HG03469 (cell line): Measurements from ENCODE around the gene VGLL1.

ENCODE experiments used
- ATAC-seq: cut with Tn5 transposase; IDR thresholded peaks from one replicate; pipeline ENCODE4 v1.9.1; 2021; ENCODE audit warnings: mild to moderate bottlenecking, moderate library complexity, moderate number of reproducible peaks; ENCODE audit not compliant: unreplicated experiment

The VGLL1 gene

GRCh38 chrX:136531951-136532350 is at the start of gene VGLL1:
VGLL1 (plus strand) TSS chrX:136532215; CDS start chrX:136536021, 3,806 bp downstream.
- ATAC-seq: no peak

- ATAC-seq: no peak
Measured at GRCh38 chrX:136487647-136488046, 44.4 kb upstream of the VGLL1 start, which contains the start of gene BRS3. BRS3 (plus strand) TSS chrX:136487947; CDS start chrX:136488115, 168 bp downstream.

DNA sequence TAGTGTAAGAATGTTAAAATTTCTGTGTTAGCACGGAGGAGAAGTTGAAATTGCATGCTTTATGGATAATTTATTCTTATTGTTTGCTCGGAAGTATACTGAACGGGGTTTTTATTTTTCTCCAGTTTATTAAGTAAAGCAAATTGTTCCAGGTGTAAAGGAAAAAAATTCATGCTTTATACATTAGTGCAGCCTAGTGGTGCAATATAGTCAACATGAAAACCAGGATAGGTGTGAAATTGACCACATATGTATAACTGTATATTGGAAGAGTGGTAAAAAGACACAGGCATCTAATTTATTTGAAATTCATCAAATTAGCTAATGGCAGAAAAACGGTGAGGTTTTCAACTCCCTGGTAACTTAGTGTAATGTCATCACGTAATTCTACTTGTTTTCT is 43.3 kb upstream of the VGLL1 start:
- no peak for ATAC-seq

GRCh38 chrX:136491832-136492231 is 40.2 kb upstream of the VGLL1 start:
- ATAC-seq: no peak

DNA sequence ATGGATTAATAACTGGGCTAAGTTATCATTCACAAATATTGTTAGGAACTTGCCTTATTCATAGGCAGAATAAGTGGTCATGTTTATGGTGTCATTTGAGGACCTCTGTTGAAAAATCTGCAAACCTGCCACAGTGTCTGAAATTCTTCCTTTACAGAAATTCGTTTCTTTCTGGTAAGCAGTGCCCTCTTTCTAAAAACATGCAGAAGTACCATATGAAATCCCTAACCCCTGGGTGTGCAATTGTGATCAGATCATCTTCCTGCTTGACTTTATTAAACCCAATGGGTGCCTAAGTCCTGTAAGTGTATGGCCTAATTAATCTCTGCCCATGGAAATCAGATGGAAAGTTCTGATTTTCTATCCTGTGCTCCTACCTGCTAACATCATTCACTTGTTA is 39.0 kb upstream of the VGLL1 start:
- no peak for ATAC-seq

DNA sequence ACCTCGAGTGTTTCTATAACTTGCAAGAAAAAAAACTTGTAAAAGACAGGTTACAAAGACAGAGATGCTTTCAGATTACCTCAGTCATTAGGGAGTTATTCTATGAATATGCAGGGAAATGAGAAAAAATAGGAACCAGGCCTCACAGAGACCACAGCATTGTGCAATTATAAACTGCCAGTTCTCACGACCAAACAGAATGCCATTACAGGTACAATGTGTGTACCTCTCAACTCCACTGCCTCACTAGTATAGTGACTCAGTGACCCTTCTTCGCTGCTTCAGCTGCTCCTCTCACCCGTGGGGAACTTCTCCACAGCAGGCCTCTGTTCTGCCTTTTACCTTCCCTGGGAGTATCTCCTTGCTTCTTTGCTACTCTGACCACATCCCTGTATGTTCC is 37.0 kb upstream of the VGLL1 start:
- ATAC-seq: no peak

GRCh38 chrX:136496186-136496763 is 35.7 kb upstream of the VGLL1 start:
- no peak for ATAC-seq

DNA sequence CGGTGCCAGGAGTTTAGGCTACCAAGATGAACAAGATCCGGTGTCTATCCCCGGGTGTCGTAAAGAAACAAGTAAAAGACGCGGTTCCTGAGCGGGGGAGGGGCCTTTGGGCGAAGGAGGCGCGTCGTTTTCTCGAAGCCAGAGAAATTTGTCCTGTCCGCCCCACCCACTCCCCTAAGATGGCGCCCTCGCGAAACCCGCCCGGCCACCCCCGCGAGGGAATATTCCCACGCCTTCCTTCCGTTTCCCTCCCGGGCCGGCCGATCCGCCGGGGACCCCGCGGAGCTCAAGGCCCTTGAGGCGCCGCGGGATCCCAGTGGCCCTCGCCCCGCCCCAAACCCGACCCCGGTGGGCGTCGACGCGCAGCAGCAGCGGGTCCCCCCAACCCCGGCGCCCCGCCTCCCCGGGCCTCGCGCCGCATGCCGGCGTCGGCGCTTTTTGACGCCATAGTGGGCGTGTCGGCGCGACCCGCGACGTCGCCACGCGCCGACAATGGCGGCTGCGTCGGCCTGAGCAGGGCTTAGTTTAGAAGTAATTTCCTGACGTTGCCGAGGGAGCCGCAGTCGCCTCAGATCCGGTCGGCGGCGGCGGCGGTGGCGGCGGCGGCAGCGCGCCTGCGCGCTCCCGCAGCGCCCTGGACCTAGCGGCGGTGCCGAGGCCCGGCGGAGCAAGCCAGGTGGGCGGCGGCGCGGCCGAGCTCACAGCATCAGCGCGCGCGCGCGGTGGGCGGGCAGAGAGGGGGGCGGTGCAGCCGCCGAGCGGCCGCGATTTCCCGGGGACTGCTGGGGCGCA is 35.1 kb upstream of the VGLL1 start:
- peak; percentile 58 for ATAC-seq

- ATAC-seq: peak; percentile 9
Measured at GRCh38 chrX:136497556-136498052, 34.4 kb upstream of the VGLL1 start, which contains the start of gene HTATSF1. HTATSF1 (plus strand) TSS chrX:136497592; CDS start chrX:136497685, 93 bp downstream.

DNA sequence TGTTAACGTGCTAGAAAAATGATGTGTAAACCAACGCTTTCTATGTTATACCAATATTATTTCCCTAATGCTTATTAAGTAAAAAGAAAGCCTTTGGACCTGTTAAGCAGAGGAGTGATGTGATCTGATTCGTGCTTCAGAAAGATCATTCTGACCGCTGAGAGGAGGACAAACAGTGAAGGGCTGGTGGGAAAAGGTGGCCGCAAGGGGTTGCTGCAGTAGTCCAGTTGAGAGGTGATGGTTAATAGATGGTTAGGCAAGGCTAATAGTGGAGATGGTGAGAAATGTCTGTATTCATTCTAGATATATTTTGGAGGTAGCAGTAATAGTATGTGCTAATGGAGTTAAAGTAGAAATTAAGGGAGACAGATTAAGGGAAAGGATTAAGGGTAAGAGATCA is 12.9 kb upstream of the VGLL1 start:
- no peak for ATAC-seq

- ATAC-seq: no peak
Measured at GRCh38 chrX:136523770-136524169, 8.2 kb upstream of the VGLL1 start.

DNA sequence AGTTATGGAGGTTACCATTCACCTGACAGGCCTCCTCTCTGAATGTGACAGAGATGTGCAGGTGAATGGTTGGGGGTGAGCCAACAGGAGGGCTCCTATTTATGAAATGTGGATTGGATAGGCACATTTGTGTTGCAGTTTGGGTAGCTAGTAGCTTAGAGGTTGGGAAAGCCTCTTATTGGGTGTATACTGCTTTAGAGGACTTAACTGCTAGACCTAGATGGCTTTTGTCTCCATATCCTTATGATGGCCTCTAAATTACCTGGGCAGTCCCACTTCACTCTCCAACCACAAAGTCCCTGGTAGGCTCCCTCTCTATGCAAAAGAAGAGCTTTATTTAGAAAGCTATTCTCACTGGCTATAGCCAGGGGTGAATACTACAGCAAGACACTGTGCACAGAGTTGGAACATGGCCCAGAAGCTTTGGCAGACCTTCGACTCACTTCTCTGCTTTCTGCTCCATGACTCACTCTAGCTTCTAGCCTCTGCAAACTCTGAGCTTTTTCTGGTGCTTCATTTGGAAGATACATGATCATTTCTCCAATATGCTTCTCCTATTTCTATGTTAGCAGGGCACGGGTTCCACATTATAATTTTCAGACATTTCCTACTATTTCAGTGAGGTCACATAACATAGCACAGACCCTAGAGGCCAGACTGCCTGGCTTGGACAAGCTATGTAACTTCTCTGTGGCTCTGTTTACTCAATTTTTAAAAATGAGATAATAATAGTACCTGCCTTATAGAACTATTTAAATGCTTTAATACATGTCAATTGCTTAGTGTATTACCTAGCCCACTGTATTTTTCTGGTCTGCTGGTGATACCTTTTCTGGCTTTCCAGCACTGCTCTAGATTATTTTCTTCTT is 6.0 kb upstream of the VGLL1 start:
- ATAC-seq: peak; percentile 52

GRCh38 chrX:136528645-136529315 is 3.2 kb upstream of the VGLL1 start:
- no peak for ATAC-seq

GRCh38 chrX:136529795-136530194 is 2.2 kb upstream of the VGLL1 start:
- no peak for ATAC-seq

GRCh38 chrX:136534131-136534530 is 2.1 kb downstream of the VGLL1 start:
- no peak for ATAC-seq

- no peak for ATAC-seq
Measured at GRCh38 chrX:136538811-136539210, 6.8 kb downstream of the VGLL1 start.

DNA sequence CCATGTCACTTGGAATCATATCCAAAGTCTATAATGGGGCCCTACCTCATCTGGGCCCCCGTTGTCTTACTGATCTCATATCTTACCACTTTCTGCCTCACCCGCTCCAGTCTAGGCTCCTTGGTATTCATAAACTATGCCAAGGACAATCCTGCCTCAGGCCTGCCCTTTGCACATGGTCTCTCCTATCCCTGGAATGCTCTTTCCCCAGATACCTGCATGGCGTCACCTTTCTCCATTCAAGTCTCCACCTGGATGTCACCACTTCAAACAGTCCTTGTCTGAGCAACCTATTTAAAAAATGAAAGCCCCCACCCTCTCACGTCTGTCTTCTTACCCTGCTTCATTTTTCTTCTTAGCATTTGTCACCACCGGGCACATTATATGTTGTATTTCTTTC is 8.2 kb downstream of the VGLL1 start:
- no peak for ATAC-seq

- ATAC-seq: no peak
Measured at GRCh38 chrX:136541294-136541693, 9.3 kb downstream of the VGLL1 start.

GRCh38 chrX:136542281-136542680 is 10.3 kb downstream of the VGLL1 start:
- ATAC-seq: no peak

DNA sequence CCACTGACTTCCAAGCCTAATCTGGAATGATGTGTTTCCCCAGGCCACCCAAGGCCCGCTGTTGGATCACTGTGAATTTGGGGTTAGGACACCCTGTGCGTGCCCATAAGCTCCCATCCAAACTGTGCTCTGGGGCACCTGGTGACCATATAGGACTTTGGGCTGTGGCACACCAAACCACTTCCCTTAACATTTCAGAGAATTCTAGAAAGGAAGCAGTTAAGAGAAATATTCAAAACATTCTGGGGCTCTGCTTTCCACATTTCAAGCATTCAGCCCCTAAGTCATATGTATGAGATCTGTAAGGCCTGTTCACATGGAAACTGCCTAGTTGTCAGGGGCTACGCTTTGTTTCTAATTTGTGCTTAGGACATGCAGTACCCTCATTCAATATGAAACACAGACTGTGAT is 14.4 kb downstream of the VGLL1 start:
- ATAC-seq: no peak

DNA sequence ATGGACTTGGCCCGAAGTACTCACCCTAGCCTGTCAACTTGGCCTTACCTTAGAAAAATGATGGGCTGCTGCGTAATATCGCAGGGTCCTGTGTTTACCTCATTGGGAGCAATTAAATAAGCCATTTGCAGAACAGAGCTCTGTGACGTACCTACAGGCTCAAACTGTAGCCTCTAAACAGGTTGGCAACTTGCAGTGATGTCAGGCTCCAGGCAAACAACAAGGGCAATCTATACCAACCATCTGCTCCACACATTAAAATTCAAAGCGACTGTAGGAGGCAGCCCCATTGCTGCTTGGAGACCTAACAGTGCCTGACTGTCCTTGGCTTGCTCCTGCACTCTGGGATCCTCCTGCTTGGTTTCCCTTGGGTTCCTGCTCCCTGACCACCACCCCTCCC is 17.2 kb downstream of the VGLL1 start:
- ATAC-seq: no peak
